ENCODE measurements around the gene CBLB. TPM values are rescaled to one million over a fixed set of nuclear protein-coding genes. Genes with fewer than 3 reads are reported as not detected.

CBLB gene
- total and polyA plus RNA-seq, 9 donors: 14.8 to 133 (median 40.5) TPM

GRCh38 chr3:105876780-105877327 lies 8.0 kb upstream of the CBLB start:
- Histone ChIP-seq H3K36me3 (no peaks in the 10 kb centered on the region), H3K4me3 (no peak overlapping the region), H3K4me1 (ENCODE audit: insufficient read depth) (no peaks in the 10 kb centered on the region), H3K27me3 (no peaks in the 10 kb centered on the region), H3K27ac (no peak overlapping the region), H3K9me3 (no peaks in the 10 kb centered on the region)
- 61 to 68% (median 67%) methylated on average over 2 of the region's 2 CpGs for WGBS, 3 donors
- intact Hi-C loops (cut with DNase I): no loop called here
- no peak for DNase-seq
- TF ChIP-seq EP300 (IDR thresholded peaks at IDR 0.05): no peak
- TF ChIP-seq CTCF (IDR thresholded peaks at IDR 0.05): no peak
- no peak for TF ChIP-seq POLR2A (IDR thresholded peaks at IDR 0.05)

GRCh38 chr3:105869861-105870755 lies 1.3 kb upstream of the CBLB start:
- Histone ChIP-seq H3K4me3 (peak overlapping the region; percentile 92), H3K9me3 (no peaks in the 10 kb centered on the region), H3K27ac (peak overlapping the region; percentile 72 to 95), H3K4me1 (ENCODE audit: insufficient read depth) (peaks cover 4% of the 10 kb centered on the region), H3K27me3 (no peaks in the 10 kb centered on the region), H3K36me3 (no peaks in the 10 kb centered on the region)
- DNase-seq: no peak
- TF ChIP-seq CTCF (IDR thresholded peaks at IDR 0.05): no peak
- no peak for TF ChIP-seq POLR2A (IDR thresholded peaks at IDR 0.05)
- no peak for TF ChIP-seq EP300 (IDR thresholded peaks at IDR 0.05)
- intact Hi-C loops (cut with DNase I): loop anchor here in 1 of 4 donors (2.0 kb wide), 1 partner anchor 37 kb away; no protein-coding TSS in a partner anchor
- WGBS, 3 donors: 21 to 30% (median 22%) methylated on average over 6 of the region's 6 CpGs

GRCh38 chr3:105869531-105869833 lies 670 bp upstream of the CBLB start:
- no peaks in the 10 kb centered on the region for H3K27me3 ChIP-seq
- H3K4me1 ChIP-seq (ENCODE audit: insufficient read depth): peaks cover 4% of the 10 kb centered on the region
- peak overlapping the region; percentile 72 to 95 for H3K27ac ChIP-seq
- DNase-seq: no peak
- no peaks in the 10 kb centered on the region for H3K36me3 ChIP-seq
- peak overlapping the region; percentile 92 for H3K4me3 ChIP-seq
- TF ChIP-seq EP300 (IDR thresholded peaks at IDR 0.05): peak; percentile 1
- TF ChIP-seq POLR2A (IDR thresholded peaks at IDR 0.05): no peak
- WGBS, 3 donors: 1 to 2% (median 1%) methylated on average over 3 of the region's 3 CpGs
- H3K9me3 ChIP-seq: no peaks in the 10 kb centered on the region
- intact Hi-C loops (cut with DNase I): loop anchor here in 1 of 4 donors (2.0 kb wide), 1 partner anchor 37 kb away; no protein-coding TSS in a partner anchor

GRCh38 chr3:105868431-105868741 lies 426 bp downstream of the CBLB start:
- TF ChIP-seq CTCF (IDR thresholded peaks at IDR 0.05) (no peak), POLR2A (IDR thresholded peaks at IDR 0.05) (no peak), EP300 (IDR thresholded peaks at IDR 0.05) (no peak)
- peak overlapping the region; percentile 92 for H3K4me3 ChIP-seq
- H3K27me3 ChIP-seq: no peaks in the 10 kb centered on the region
- peak in 4 of 5 donors; percentile 60 to 76 (median 66) for DNase-seq
- H3K36me3 ChIP-seq: no peaks in the 10 kb centered on the region
- H3K9me3 ChIP-seq: no peaks in the 10 kb centered on the region
- H3K4me1 ChIP-seq (ENCODE audit: insufficient read depth): peaks cover 4% of the 10 kb centered on the region
- peak overlapping the region; percentile 72 to 95 for H3K27ac ChIP-seq
- intact Hi-C loops (cut with DNase I): loop anchor here in 1 of 4 donors (2.0 kb wide), 1 partner anchor 38 kb away; no protein-coding TSS in a partner anchor
- WGBS, 3 donors: 0 to 1% (median 1%) methylated on average over 20 to 28 of the region's 28 CpGs

Measured in ovary (tissue), 9 donors.